K562 (cell line): ENCODE results near the gene CDCP1. TPM values are rescaled to one million over a fixed set of nuclear protein-coding genes. Genes with fewer than 3 reads are reported as not detected.

Experiments
- DACH1 ChIP-seq: fragments of 450-650 bp; IDR thresholded peaks from 2 replicates; pipeline ENCODE4 v1.6.1; 2018; ENCODE audit not compliant: partially characterized antibody
- DMBX1 ChIP-seq: fragments of 250-450 bp; sonication (Bioruptor Pico); IDR thresholded peaks from 2 replicates; pipeline ENCODE4 v1.8.0; 2022; ENCODE audit warnings: inconsistent platforms, mild to moderate bottlenecking, moderate library complexity, borderline replicate concordance
- E2F4 ChIP-seq: sonication (generic); formaldehyde crosslinking; IDR thresholded peaks from 2 replicates; pipeline ENCODE4 v1.8.0; 2022; ENCODE audit warnings: mild to moderate bottlenecking, low read depth, missing genetic modification reagents
- FIP1L1 ChIP-seq: fragments of 200-400 bp; formaldehyde crosslinking; IDR thresholded peaks from 2 replicates; pipeline ENCODE4 v1.6.1; 2018; ENCODE audit warnings: mild to moderate bottlenecking, low read depth, low read length; ENCODE audit not compliant: poor library complexity, severe bottlenecking
- IRF2 ChIP-seq: sonication (generic); formaldehyde crosslinking; IDR thresholded peaks from 2 replicates; pipeline ENCODE4 v1.8.1; 2022; ENCODE audit warnings: mild to moderate bottlenecking, missing genetic modification reagents
- KAT7 ChIP-seq: sonication (generic); formaldehyde crosslinking; IDR thresholded peaks from 2 replicates; pipeline ENCODE4 v1.8.0; 2022; ENCODE audit warnings: missing genetic modification reagents, mild to moderate bottlenecking, borderline replicate concordance
- MCM2 ChIP-seq: fragments of 450-650 bp; IDR thresholded peaks from 2 replicates; pipeline ENCODE4 v1.6.1; 2017; ENCODE audit warnings: low read depth, mild to moderate bottlenecking
- SOX6 ChIP-seq: fragments of 450-650 bp; IDR thresholded peaks from 2 replicates; pipeline ENCODE4 v1.6.1; 2014; ENCODE audit warnings: mild to moderate bottlenecking
- ZNF354B ChIP-seq: fragments of 250-450 bp; sonication (Bioruptor Pico); IDR thresholded peaks from 2 replicates; pipeline ENCODE4 v1.4.0; 2020
- ZNF766 ChIP-seq: fragments of 200-800 bp; sonication (Bioruptor generic); conservative IDR thresholded peaks from 2 replicates; pipeline ENCODE4 v1.6.1; 2016; ENCODE audit warnings: missing genetic modification characterization, missing compliant biosample characterization
- polyA plus RNA-seq, 8 experiments: library from polyadenylated mRNA; depleted of rRNA in 4 of 8; stranded (reverse) in 5 of 8; unstranded in 3 of 8; fragments of >200 nt; fragmentation: Nextera tagmentation in 2 of 8; fragmentation: Illumina TruSeq in 1 of 8; extraction: Ambion mirVana in 2 of 8; extraction: Trizol in 1 of 8; gene quantifications; 2 replicates each; pipeline versions ENCODE4 v1.2.1 to v1.2.3, GENCODE V29; 2011 to 2014; ENCODE audit warnings: inconsistent platforms in 1 of 8, missing spikeins in 1 of 8
- total RNA-seq, 7 experiments: library from RNA; depleted of rRNA in 6 of 7; stranded (reverse); fragments of >200 nt in 6 of 7; fragmentation: Illumina TruSeq in 2 of 7; extraction: Trizol in 2 of 7; gene quantifications; 2 replicates each; pipeline versions ENCODE4 v1.2.1 to v1.2.3, GENCODE V29; 2011 to 2021; ENCODE audit warnings: low replicate concordance in 1 of 7
- TF ChIP-seq, protein P1 (sequence below): fragments of 450-650 bp; IDR thresholded peaks from 2 replicates; pipeline ENCODE4 v1.6.1; 2016; ENCODE audit warnings: mild to moderate bottlenecking, moderate library complexity
- TF ChIP-seq, protein P2 (sequence below), 2 experiments: fragments of 450-650 bp; IDR thresholded peaks; 2 replicates each; pipeline ENCODE4 v1.6.1; 2016

CDCP1 gene
- total and polyA plus RNA-seq, 9 of the 15 experiments (the other 6 are each of a cell fraction or from before 2014, with no cell fraction given), result 3.9 to 16.4 (median 5.2) TPM

DNA sequence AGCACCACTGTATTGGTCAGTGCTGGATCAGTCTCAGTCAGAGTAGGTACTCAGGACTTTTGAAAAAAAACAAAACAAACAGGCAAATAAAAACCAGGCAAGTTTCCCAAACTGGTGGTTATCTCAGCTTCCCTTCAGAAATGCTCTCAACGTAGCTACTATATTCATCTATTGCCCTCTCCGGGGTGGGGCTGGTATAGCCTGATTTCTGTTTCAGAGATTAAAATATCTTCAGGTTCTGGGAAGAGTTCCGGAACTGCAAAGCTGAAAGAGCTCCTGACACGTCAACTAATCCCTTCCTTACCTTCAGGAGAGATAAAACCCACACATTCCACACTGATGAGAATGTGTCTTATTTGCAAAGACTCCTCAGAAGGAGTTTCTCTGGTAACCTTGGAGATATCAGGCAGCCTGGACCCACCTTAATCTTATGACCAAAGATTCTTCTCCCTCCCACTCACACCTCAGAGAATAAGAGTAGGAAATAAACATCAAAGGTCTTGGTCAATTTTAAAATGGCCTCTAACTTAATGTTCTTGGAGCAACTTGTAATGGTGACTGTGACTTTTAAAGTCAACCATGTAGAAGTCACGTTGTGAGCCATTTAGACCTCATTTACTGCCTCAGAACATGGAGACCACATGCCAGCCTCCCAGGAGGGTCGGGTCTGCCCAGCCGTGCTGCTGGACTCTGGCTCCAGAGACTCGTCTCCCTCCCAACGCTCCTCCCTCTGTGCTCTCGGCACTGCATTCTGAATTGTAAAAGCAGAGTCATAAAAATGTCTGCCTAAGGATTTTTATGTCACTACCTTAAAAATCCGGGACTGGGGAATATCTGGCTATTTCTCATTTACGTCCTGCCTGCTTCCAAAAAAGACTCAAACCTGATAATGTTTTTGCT is 53.8 kb downstream of the CDCP1 start (continued):
- TF ChIP-seq, protein P1, sequence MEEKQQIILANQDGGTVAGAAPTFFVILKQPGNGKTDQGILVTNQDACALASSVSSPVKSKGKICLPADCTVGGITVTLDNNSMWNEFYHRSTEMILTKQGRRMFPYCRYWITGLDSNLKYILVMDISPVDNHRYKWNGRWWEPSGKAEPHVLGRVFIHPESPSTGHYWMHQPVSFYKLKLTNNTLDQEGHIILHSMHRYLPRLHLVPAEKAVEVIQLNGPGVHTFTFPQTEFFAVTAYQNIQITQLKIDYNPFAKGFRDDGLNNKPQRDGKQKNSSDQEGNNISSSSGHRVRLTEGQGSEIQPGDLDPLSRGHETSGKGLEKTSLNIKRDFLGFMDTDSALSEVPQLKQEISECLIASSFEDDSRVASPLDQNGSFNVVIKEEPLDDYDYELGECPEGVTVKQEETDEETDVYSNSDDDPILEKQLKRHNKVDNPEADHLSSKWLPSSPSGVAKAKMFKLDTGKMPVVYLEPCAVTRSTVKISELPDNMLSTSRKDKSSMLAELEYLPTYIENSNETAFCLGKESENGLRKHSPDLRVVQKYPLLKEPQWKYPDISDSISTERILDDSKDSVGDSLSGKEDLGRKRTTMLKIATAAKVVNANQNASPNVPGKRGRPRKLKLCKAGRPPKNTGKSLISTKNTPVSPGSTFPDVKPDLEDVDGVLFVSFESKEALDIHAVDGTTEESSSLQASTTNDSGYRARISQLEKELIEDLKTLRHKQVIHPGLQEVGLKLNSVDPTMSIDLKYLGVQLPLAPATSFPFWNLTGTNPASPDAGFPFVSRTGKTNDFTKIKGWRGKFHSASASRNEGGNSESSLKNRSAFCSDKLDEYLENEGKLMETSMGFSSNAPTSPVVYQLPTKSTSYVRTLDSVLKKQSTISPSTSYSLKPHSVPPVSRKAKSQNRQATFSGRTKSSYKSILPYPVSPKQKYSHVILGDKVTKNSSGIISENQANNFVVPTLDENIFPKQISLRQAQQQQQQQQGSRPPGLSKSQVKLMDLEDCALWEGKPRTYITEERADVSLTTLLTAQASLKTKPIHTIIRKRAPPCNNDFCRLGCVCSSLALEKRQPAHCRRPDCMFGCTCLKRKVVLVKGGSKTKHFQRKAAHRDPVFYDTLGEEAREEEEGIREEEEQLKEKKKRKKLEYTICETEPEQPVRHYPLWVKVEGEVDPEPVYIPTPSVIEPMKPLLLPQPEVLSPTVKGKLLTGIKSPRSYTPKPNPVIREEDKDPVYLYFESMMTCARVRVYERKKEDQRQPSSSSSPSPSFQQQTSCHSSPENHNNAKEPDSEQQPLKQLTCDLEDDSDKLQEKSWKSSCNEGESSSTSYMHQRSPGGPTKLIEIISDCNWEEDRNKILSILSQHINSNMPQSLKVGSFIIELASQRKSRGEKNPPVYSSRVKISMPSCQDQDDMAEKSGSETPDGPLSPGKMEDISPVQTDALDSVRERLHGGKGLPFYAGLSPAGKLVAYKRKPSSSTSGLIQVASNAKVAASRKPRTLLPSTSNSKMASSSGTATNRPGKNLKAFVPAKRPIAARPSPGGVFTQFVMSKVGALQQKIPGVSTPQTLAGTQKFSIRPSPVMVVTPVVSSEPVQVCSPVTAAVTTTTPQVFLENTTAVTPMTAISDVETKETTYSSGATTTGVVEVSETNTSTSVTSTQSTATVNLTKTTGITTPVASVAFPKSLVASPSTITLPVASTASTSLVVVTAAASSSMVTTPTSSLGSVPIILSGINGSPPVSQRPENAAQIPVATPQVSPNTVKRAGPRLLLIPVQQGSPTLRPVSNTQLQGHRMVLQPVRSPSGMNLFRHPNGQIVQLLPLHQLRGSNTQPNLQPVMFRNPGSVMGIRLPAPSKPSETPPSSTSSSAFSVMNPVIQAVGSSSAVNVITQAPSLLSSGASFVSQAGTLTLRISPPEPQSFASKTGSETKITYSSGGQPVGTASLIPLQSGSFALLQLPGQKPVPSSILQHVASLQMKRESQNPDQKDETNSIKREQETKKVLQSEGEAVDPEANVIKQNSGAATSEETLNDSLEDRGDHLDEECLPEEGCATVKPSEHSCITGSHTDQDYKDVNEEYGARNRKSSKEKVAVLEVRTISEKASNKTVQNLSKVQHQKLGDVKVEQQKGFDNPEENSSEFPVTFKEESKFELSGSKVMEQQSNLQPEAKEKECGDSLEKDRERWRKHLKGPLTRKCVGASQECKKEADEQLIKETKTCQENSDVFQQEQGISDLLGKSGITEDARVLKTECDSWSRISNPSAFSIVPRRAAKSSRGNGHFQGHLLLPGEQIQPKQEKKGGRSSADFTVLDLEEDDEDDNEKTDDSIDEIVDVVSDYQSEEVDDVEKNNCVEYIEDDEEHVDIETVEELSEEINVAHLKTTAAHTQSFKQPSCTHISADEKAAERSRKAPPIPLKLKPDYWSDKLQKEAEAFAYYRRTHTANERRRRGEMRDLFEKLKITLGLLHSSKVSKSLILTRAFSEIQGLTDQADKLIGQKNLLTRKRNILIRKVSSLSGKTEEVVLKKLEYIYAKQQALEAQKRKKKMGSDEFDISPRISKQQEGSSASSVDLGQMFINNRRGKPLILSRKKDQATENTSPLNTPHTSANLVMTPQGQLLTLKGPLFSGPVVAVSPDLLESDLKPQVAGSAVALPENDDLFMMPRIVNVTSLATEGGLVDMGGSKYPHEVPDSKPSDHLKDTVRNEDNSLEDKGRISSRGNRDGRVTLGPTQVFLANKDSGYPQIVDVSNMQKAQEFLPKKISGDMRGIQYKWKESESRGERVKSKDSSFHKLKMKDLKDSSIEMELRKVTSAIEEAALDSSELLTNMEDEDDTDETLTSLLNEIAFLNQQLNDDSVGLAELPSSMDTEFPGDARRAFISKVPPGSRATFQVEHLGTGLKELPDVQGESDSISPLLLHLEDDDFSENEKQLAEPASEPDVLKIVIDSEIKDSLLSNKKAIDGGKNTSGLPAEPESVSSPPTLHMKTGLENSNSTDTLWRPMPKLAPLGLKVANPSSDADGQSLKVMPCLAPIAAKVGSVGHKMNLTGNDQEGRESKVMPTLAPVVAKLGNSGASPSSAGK, result peak; percentile 29; the same call in 1 of the 2 replicates
- no peak for TF ChIP-seq IRF2
- no peak for TF ChIP-seq KAT7 (CRISPR knock-in tag)
- TF ChIP-seq, protein P2, sequence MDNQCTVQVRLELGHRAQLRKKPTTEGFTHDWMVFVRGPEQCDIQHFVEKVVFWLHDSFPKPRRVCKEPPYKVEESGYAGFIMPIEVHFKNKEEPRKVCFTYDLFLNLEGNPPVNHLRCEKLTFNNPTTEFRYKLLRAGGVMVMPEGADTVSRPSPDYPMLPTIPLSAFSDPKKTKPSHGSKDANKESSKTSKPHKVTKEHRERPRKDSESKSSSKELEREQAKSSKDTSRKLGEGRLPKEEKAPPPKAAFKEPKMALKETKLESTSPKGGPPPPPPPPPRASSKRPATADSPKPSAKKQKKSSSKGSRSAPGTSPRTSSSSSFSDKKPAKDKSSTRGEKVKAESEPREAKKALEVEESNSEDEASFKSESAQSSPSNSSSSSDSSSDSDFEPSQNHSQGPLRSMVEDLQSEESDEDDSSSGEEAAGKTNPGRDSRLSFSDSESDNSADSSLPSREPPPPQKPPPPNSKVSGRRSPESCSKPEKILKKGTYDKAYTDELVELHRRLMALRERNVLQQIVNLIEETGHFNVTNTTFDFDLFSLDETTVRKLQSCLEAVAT (IDR thresholded peaks at IDR 0.05), result no peak; a peak in 1 of 4 replicates
- TF ChIP-seq SOX6, result peak; percentile 84
- TF ChIP-seq E2F4 (CRISPR knock-in tag), result no peak
- no peak for TF ChIP-seq MCM2
- no peak for TF ChIP-seq FIP1L1
- no peak; the same call in 1 of the 2 replicates for TF ChIP-seq ZNF766 (CRISPR knock-in tag)
- TF ChIP-seq DACH1, result peak; percentile 9
- TF ChIP-seq DMBX1 (CRISPR knock-in tag), result peak; percentile 83
- TF ChIP-seq ZNF354B (CRISPR knock-in tag), result no peak
